ENCODE data around the gene MYO19.

DNA sequence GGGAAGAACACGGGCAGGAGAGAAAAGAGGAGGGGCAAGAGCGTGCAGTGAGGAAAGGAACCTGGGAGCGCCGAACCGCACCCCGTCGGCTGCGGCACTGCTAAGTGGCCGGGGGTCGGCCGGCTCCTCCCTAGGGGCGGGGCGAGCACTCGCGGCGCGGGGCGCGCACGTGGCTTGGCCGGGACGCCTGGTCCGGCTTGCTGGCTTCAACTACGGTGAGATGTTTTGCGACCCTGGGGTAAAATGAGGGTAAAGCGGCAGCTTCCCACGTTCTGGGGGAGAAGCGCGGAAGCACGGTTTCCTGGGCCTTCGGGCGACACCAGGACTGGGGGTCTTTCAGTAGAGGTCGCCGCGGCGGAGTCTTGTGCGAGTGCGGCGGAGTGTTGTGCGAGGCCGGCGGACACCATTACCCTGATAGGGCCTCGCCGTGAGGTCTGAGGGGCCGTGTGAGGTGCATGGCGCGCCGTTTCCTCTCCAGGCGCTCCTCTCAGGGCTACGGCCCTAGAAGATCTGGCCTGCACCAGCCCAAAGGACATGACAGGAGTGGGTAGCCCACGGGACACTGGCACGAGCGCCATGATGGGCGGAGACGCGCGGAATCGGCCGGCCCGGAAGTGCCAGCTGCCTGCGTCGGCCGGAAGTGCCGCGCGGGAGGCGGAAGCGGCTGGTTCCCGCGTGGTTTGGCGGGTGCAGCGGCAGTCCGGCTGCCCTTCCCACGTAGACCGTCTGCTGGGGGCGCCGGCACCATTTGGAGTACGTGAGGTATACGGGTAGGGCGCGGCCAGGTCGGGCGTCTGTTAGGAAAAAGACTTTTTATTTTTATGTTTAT, at the start of gene MYO19, which contains the start of gene PIGW:
- TF ChIP-seq POLR2A (IDR thresholded peaks at IDR 0.05; ENCODE audit: low read length) (peak; percentile 97), GATA1 (IDR thresholded peaks at IDR 0.05; ENCODE audit: low read depth, low read length) (no peak)

Data from erythroblast (primary cell).